Activated naive CD4-positive, alpha-beta T cell treated with anti-CD3 and anti-CD28 coated beads, Interleukin-2, amount 50 U/mL, for 24 hours (primary cell): ENCODE data around the gene MX1.

Experiments
- H3K27ac Mint-ChIP-seq: one replicate; pipeline ENCODE4 v1.8.0; 2021; ENCODE audit warnings: mild to moderate bottlenecking, mixed read lengths
- H3K27me3 Mint-ChIP-seq: one replicate; pipeline ENCODE4 v1.8.0; 2021; ENCODE audit warnings: mixed read lengths
- H3K36me3 Mint-ChIP-seq: one replicate; pipeline ENCODE4 v1.8.0; 2021; ENCODE audit warnings: mixed read lengths
- H3K4me1 Mint-ChIP-seq: one replicate; pipeline ENCODE4 v1.8.0; 2021; ENCODE audit warnings: mixed read lengths
- H3K4me3 Mint-ChIP-seq: one replicate; pipeline ENCODE4 v1.8.0; 2021; ENCODE audit warnings: mild to moderate bottlenecking, mixed read lengths
- H3K9me3 Mint-ChIP-seq: one replicate; pipeline ENCODE4 v1.8.0; 2021; ENCODE audit warnings: mixed read lengths

MX1 gene

GRCh38 chr21:41459884-41460534, 34.0 kb downstream of the MX1 start:
- Mint-ChIP-seq H3K36me3 (peaks cover 7% of the 10 kb centered on the region), H3K4me3 (no peak overlapping the region), H3K9me3 (peaks cover 5% of the 10 kb centered on the region), H3K27ac (no peak overlapping the region), H3K27me3 (no peaks in the 10 kb centered on the region), H3K4me1 (no peaks in the 10 kb centered on the region)

GRCh38 chr21:41460578-41461527, 34.8 kb downstream of the MX1 start:
- Mint-ChIP-seq H3K4me3 (no peak overlapping the region), H3K27me3 (no peaks in the 10 kb centered on the region), H3K4me1 (no peaks in the 10 kb centered on the region), H3K9me3 (peaks cover 5% of the 10 kb centered on the region), H3K36me3 (peaks cover 7% of the 10 kb centered on the region), H3K27ac (no peak overlapping the region)

- Mint-ChIP-seq H3K4me3 (no peak overlapping the region), H3K4me1 (peaks cover 3% of the 10 kb centered on the region), H3K27me3 (peaks cover 18% of the 10 kb centered on the region), H3K36me3 (peaks cover 7% of the 10 kb centered on the region), H3K9me3 (peaks cover 5% of the 10 kb centered on the region), H3K27ac (no peak overlapping the region)
Observed at GRCh38 chr21:41465176-41465781, 39.2 kb downstream of the MX1 start.

- Mint-ChIP-seq H3K4me3 (no peak overlapping the region), H3K27me3 (peaks cover 18% of the 10 kb centered on the region), H3K4me1 (peaks cover 3% of the 10 kb centered on the region), H3K27ac (no peak overlapping the region), H3K36me3 (peaks cover 7% of the 10 kb centered on the region), H3K9me3 (peaks cover 5% of the 10 kb centered on the region)
Observed at GRCh38 chr21:41466024-41466820, 40.2 kb downstream of the MX1 start.

- no peaks in the 10 kb centered on the region for H3K9me3 Mint-ChIP-seq
- H3K27ac Mint-ChIP-seq: no peak overlapping the region
- H3K4me1 Mint-ChIP-seq: peaks cover 3% of the 10 kb centered on the region
- no peak overlapping the region for H3K4me3 Mint-ChIP-seq
- no peaks in the 10 kb centered on the region for H3K36me3 Mint-ChIP-seq
- H3K27me3 Mint-ChIP-seq: peaks cover 18% of the 10 kb centered on the region
Observed at GRCh38 chr21:41470054-41470453, 44.0 kb downstream of the MX1 start.

- peaks cover 7% of the 10 kb centered on the region for H3K4me1 Mint-ChIP-seq
- no peaks in the 10 kb centered on the region for H3K9me3 Mint-ChIP-seq
- H3K27ac Mint-ChIP-seq: no peak overlapping the region
- H3K4me3 Mint-ChIP-seq: no peak overlapping the region
- H3K36me3 Mint-ChIP-seq: no peaks in the 10 kb centered on the region
- H3K27me3 Mint-ChIP-seq: peaks cover 18% of the 10 kb centered on the region
Observed at GRCh38 chr21:41472753-41473548, 46.9 kb downstream of the MX1 start.

GRCh38 chr21:41475714-41476420, 49.8 kb downstream of the MX1 start:
- H3K27ac Mint-ChIP-seq: no peak overlapping the region
- no peak overlapping the region for H3K4me3 Mint-ChIP-seq
- H3K36me3 Mint-ChIP-seq: no peaks in the 10 kb centered on the region
- no peaks in the 10 kb centered on the region for H3K9me3 Mint-ChIP-seq
- no peaks in the 10 kb centered on the region for H3K27me3 Mint-ChIP-seq
- H3K4me1 Mint-ChIP-seq: peaks cover 4% of the 10 kb centered on the region

- Mint-ChIP-seq H3K27me3 (no peaks in the 10 kb centered on the region), H3K36me3 (no peaks in the 10 kb centered on the region), H3K4me3 (no peak overlapping the region), H3K27ac (no peak overlapping the region), H3K9me3 (no peaks in the 10 kb centered on the region), H3K4me1 (peaks cover 4% of the 10 kb centered on the region)
Observed at GRCh38 chr21:41477641-41478318, 51.7 kb downstream of the MX1 start.

GRCh38 chr21:41478319-41479177, 52.5 kb downstream of the MX1 start:
- H3K4me3 Mint-ChIP-seq: no peak overlapping the region
- no peaks in the 10 kb centered on the region for H3K36me3 Mint-ChIP-seq
- peaks cover 4% of the 10 kb centered on the region for H3K4me1 Mint-ChIP-seq
- no peaks in the 10 kb centered on the region for H3K9me3 Mint-ChIP-seq
- no peak overlapping the region for H3K27ac Mint-ChIP-seq
- H3K27me3 Mint-ChIP-seq: no peaks in the 10 kb centered on the region

GRCh38 chr21:41479686-41480085, 53.6 kb downstream of the MX1 start:
- Mint-ChIP-seq H3K36me3 (no peaks in the 10 kb centered on the region), H3K9me3 (no peaks in the 10 kb centered on the region), H3K4me3 (no peak overlapping the region), H3K27me3 (no peaks in the 10 kb centered on the region), H3K27ac (no peak overlapping the region), H3K4me1 (peaks cover 4% of the 10 kb centered on the region)

GRCh38 chr21:41480086-41480690, 54.1 kb downstream of the MX1 start:
- H3K9me3 Mint-ChIP-seq: no peaks in the 10 kb centered on the region
- H3K36me3 Mint-ChIP-seq: no peaks in the 10 kb centered on the region
- H3K27me3 Mint-ChIP-seq: no peaks in the 10 kb centered on the region
- H3K4me1 Mint-ChIP-seq: peaks cover 4% of the 10 kb centered on the region
- no peak overlapping the region for H3K4me3 Mint-ChIP-seq
- no peak overlapping the region for H3K27ac Mint-ChIP-seq

- Mint-ChIP-seq H3K36me3 (no peaks in the 10 kb centered on the region), H3K9me3 (no peaks in the 10 kb centered on the region), H3K4me1 (peaks cover 4% of the 10 kb centered on the region), H3K4me3 (no peak overlapping the region), H3K27ac (no peak overlapping the region), H3K27me3 (no peaks in the 10 kb centered on the region)
Observed at GRCh38 chr21:41481191-41481590, 55.2 kb downstream of the MX1 start.

GRCh38 chr21:41482301-41482700, 56.3 kb downstream of the MX1 start:
- H3K4me3 Mint-ChIP-seq: no peak overlapping the region
- peaks cover 3% of the 10 kb centered on the region for H3K4me1 Mint-ChIP-seq
- H3K9me3 Mint-ChIP-seq: no peaks in the 10 kb centered on the region
- no peaks in the 10 kb centered on the region for H3K27me3 Mint-ChIP-seq
- H3K36me3 Mint-ChIP-seq: no peaks in the 10 kb centered on the region
- no peak overlapping the region for H3K27ac Mint-ChIP-seq
